HL-60 (cell line): Measurements from ENCODE around the gene RIC3.

ENCODE experiments used
- DNase-seq, 2 experiments: peaks; one replicate each; pipeline ENCODE4 v3.0.0-alpha.2; 2010 to 2020; ENCODE audit warnings: low read depth in 1 of 2, low spot score in 1 of 2
- H3K27ac ChIP-seq: fragments of 250-450 bp; sonication (Bioruptor Pico); replicated peaks from 2 replicates; pipeline ENCODE4 v1.5.1; 2020; ENCODE audit warnings: mild to moderate bottlenecking, moderate library complexity
- H3K27me3 ChIP-seq: fragments of 250-450 bp; sonication (Bioruptor Pico); 2 replicates; pipeline ENCODE4 v1.5.1; 2021; ENCODE audit warnings: mild to moderate bottlenecking, moderate library complexity; ENCODE audit not compliant: insufficient read depth, poor library complexity, severe bottlenecking
- H3K4me3 ChIP-seq: replicated peaks from 2 replicates; pipeline ENCODE4 v1.5.1; 2011; ENCODE audit warnings: mild to moderate bottlenecking, control low read depth, low read length; ENCODE audit not compliant: insufficient read depth
- GABPA ChIP-seq: IDR thresholded peaks from 2 replicates; pipeline ENCODE4 v1.6.1; 2012; ENCODE audit warnings: low read depth
- POLR2AphosphoS5 ChIP-seq: IDR thresholded peaks from 2 replicates; pipeline ENCODE4 v1.6.1; 2012; ENCODE audit warnings: low read depth
- SPI1 ChIP-seq: IDR thresholded peaks from 2 replicates; pipeline ENCODE4 v1.6.1; 2012; ENCODE audit warnings: low read depth, mild to moderate bottlenecking, borderline replicate concordance
- TF ChIP-seq, protein P1 (sequence below): IDR thresholded peaks from one replicate; pipeline ENCODE4 v1.5.1; 2011; ENCODE audit warnings: low read length, control low read depth, inconsistent platforms; ENCODE audit not compliant: insufficient read depth
- TF ChIP-seq, protein P2 (sequence below): IDR thresholded peaks from 2 replicates; pipeline ENCODE4 v1.6.1; 2012; ENCODE audit warnings: low read depth; ENCODE audit not compliant: insufficient replicate concordance

Gene RIC3

DNA sequence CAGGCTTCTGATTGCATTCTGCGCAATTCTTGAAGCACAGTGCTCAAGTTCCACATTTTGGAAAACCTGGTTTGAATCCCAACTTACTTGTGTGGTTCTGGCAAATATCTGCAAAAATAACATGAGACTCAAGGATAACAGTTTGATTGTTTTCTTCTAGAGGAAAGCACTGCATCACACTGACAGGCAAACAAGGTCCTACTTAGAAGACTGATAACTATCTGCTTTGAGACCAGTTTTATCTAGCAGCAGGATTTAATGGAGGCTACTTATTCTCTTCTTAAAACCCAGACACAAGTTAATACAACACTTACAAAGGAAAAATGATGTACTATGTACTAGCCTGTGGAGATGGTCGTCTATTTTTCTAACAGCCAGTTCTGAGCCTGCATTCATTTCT is 41.4 kb downstream of the RIC3 start:
- no peak overlapping the region for H3K27ac ChIP-seq

DNA sequence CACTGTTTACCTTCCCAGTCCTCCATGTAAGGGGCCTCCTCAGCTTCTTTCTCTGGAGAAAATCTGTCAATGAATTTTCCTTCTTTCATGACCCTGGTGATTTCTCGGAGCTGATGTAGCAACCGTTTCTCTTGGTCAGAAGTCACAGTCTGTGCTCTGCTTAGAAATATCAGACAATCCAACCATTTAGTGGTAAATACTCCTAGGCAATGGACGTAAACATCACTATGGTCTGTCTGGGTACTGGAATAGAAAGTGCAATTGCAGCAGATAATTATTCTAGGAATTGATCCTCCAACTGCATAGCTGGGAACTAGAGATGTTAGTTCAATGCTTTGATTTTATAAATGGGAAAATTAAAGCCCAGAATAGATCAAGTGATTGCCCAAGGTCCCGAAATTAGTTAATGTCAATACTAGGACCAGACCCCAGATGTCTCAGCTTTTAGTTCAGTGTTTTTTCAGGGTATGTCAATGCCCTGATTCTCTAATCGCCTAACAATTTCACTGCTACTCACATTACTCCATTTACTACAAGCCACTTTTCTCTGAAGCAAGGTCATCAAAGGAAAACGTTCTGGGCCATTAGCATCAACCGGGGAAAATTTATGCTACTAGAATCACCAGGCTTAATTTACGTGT is 42.1 kb downstream of the RIC3 start:
- Histone ChIP-seq H3K27me3 (no peaks in the 10 kb centered on the region), H3K27ac (no peak overlapping the region), H3K4me3 (no peak overlapping the region)
- DNase-seq: no peak
- TF ChIP-seq, protein P1, sequence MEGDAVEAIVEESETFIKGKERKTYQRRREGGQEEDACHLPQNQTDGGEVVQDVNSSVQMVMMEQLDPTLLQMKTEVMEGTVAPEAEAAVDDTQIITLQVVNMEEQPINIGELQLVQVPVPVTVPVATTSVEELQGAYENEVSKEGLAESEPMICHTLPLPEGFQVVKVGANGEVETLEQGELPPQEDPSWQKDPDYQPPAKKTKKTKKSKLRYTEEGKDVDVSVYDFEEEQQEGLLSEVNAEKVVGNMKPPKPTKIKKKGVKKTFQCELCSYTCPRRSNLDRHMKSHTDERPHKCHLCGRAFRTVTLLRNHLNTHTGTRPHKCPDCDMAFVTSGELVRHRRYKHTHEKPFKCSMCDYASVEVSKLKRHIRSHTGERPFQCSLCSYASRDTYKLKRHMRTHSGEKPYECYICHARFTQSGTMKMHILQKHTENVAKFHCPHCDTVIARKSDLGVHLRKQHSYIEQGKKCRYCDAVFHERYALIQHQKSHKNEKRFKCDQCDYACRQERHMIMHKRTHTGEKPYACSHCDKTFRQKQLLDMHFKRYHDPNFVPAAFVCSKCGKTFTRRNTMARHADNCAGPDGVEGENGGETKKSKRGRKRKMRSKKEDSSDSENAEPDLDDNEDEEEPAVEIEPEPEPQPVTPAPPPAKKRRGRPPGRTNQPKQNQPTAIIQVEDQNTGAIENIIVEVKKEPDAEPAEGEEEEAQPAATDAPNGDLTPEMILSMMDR: no peak
- no peak for TF ChIP-seq SPI1
- no peak for TF ChIP-seq POLR2AphosphoS5

More for the DNA sequence above, 41.4 kb downstream of the RIC3 start:
- no peak for DNase-seq
- H3K27me3 ChIP-seq: no peaks in the 10 kb centered on the region
- no peak overlapping the region for H3K4me3 ChIP-seq
- TF ChIP-seq SPI1 (no peak), POLR2AphosphoS5 (no peak), GABPA (no peak)
- TF ChIP-seq, protein P1: no peak
- TF ChIP-seq, protein P2, sequence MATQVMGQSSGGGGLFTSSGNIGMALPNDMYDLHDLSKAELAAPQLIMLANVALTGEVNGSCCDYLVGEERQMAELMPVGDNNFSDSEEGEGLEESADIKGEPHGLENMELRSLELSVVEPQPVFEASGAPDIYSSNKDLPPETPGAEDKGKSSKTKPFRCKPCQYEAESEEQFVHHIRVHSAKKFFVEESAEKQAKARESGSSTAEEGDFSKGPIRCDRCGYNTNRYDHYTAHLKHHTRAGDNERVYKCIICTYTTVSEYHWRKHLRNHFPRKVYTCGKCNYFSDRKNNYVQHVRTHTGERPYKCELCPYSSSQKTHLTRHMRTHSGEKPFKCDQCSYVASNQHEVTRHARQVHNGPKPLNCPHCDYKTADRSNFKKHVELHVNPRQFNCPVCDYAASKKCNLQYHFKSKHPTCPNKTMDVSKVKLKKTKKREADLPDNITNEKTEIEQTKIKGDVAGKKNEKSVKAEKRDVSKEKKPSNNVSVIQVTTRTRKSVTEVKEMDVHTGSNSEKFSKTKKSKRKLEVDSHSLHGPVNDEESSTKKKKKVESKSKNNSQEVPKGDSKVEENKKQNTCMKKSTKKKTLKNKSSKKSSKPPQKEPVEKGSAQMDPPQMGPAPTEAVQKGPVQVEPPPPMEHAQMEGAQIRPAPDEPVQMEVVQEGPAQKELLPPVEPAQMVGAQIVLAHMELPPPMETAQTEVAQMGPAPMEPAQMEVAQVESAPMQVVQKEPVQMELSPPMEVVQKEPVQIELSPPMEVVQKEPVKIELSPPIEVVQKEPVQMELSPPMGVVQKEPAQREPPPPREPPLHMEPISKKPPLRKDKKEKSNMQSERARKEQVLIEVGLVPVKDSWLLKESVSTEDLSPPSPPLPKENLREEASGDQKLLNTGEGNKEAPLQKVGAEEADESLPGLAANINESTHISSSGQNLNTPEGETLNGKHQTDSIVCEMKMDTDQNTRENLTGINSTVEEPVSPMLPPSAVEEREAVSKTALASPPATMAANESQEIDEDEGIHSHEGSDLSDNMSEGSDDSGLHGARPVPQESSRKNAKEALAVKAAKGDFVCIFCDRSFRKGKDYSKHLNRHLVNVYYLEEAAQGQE: no peak

DNA sequence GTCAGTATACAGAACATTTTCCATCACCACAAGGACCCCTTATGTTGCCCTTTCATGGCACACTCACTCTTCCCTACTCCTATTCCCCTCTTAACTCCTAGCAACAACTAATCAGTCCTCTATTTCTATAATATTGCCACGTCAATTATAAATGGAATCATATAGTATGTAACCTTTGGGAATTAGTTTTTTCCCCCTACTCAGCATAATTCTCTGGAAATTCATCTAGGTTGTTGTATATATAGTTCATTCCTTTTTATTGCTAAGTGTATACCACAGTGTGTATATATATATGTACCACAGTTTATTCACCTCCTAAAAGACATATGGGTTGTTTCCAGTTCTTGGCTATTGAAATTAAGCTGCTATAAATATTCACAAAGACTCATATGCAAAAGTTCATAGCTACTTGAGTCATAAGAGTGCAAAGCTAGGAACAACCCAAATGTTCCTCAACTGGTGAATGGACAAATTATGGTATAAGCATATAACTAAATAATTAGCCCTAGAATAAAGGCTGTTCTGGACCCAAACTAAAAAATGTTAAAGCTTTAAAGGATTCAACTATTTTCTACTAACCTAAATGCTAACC is 46.6 kb downstream of the RIC3 start:
- no peak overlapping the region for H3K27ac ChIP-seq
- H3K27me3 ChIP-seq: no peaks in the 10 kb centered on the region
- no peak for DNase-seq
- TF ChIP-seq, protein P1: no peak
- TF ChIP-seq, protein P2: no peak
- TF ChIP-seq SPI1: no peak
- no peak for TF ChIP-seq GABPA
- no peak for TF ChIP-seq POLR2AphosphoS5
- H3K4me3 ChIP-seq: no peak overlapping the region
